GM21390 (cell line): Measurements from ENCODE around the gene PTPRU.

Experiments used
- ATAC-seq: cut with Tn5 transposase; IDR thresholded peaks from one replicate; pipeline ENCODE4 v1.9.1; 2021; ENCODE audit not compliant: unreplicated experiment

Gene PTPRU

DNA sequence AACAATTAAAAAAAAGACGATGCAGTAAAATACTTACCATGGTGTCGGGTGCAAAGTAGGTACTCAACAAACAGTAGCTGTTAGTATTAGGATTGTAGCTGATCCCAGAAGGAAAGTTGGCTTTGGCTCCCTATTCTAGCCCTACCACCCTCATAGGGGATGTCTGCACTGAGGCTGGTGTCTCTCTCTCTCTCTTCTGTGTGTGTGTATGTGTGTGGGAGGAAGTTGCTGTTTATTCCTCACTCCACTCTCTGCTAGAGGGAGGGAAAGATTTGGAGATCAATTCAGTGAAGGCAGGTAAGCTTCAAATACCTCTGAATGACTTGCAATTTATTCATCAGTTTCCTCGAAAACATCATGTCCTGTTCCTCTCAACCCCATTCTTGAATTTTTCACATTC lies 124.4 kb downstream of the PTPRU start:
- no peak for ATAC-seq

DNA sequence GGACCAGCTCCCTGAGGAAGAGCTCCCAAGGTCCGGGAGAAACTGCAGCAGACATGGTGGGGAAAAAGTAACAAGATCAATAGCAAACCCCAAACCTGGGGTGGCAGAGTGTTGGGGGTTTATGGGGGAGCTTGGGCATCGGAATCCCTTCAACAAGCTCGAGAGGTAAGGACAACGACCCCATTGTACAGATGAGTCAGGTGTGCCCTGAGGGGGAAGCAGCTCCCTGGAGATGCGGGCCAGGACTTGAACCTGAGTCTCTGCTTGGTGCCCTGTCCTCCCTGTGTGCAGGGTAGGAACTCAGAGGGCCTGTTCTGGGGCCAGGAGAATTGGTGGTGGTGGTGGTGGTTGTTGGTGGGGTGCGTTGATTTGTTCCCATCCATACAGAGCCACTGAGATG lies 125.4 kb downstream of the PTPRU start:
- ATAC-seq: no peak

GRCh38 chr1:29362116-29362515 lies 125.8 kb downstream of the PTPRU start:
- ATAC-seq: no peak

DNA sequence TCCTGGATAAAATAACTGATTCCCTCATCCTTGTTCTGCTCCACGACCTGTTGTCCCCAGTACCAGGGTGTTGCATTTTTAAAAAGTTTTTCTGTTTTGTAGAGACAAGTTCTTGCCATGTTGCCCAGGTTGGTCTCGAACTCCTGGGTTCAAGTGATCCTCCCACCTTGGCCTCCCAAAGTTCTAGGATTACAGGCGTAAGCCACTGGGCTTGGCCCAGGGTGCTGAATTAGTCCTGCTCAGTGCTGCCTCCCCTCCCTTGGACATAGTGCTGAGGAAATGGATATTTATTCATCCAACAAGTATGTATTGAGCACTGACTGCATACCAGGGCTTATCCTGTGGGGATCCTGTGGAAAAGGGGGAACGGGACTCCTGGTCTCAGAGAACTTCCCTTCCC lies 126.4 kb downstream of the PTPRU start:
- ATAC-seq: no peak

- ATAC-seq: no peak
Observed at GRCh38 chr1:29363536-29363935, 127.2 kb downstream of the PTPRU start.

DNA sequence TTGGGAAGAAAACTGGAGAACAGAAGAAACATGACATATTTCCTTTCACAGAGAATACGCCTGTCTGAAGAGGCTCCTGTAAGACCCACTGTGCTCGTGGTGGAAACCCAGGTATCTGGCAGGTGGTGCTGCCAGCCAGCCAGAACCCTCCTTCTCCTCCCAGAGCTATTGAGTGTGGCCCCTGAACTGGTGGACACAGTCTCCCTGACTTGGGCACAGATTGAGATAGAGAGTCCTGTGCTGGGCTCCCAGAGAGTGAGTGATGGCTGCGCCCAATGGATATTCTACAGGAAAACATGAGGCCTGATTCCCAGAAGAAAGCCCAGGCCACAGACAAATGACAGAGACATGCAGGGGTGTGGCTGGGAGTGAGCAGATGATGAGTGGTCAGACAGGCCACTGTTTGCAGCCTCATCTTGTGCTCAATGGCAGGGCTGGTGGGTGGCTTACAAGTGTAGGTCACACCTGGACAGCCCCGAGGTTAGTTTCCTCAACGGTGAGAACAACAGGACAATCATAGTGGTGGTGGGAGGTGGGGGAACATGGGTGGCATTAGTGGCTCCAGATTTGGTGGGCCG lies 127.9 kb downstream of the PTPRU start:
- ATAC-seq: no peak

DNA sequence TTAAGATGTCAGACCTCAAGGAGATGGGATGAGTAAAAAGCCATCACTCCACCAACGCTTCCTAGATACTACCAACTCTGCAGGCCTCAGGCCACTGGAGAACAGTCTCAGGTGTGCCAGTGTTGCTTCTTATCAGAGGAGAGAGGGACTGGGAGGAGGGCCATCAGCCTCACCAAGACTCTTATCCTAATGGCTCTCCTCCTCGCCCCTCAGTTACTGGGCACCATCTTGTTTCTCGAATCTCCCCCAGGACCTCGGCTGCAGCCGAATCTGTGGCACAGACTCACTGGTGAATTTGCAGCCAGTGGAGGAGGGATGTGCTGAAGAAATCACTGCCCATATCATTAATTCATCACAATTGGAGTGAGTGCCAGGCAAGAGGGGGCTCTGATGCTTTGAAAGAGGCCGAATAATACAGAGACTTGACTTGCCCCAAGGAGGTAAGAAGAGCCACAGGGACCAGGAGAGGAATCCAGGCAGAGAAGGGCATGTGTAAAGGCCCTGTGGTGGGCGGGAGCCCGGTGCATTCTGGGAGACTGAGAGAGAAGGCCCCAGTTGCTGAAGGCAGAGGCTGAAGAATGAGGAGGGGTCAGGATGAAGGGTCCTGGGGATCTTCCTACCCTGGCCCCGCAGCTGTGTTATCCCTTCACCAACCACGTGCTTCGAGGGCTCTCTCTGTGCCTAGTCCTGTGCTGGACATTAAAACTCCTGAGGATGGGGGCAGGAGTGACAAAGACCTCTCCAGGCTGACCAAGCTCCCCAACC lies 129.8 kb downstream of the PTPRU start:
- ATAC-seq: no peak

- ATAC-seq: no peak
Observed at GRCh38 chr1:29368936-29369932, 132.9 kb downstream of the PTPRU start.

- no peak for ATAC-seq
Observed at GRCh38 chr1:29370067-29370466, 133.7 kb downstream of the PTPRU start.

GRCh38 chr1:29371332-29371731 lies 135.0 kb downstream of the PTPRU start:
- ATAC-seq: no peak

DNA sequence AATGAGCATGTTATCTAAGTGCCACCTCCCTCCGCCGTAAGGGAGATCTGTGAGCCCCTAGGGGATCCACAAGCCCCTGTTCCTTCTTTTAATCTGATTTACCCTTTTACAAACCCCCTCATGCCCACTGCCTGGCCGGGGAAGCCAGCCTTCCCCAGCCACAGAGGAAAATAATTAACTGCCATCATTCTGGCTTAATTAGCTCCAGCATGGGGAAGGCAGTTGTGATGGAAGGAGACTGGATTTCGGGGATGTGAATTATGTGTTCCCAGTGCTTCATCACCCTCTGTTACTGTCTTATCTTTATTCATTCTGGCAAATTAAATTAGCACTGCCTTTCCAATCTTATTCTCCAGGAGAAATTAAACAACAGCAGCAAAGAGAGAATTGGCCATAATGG lies 135.8 kb downstream of the PTPRU start:
- ATAC-seq: no peak
